Loucy (cell line): ENCODE data around the gene TRIM26.

ENCODE experiments used
- H2AFZ ChIP-seq: fragments of 200-600 bp; sonication (generic); 2 replicates; pipeline ENCODE4 v1.6.0; 2016; ENCODE audit warnings: antibody characterized with exemption, mild to moderate bottlenecking, low read length, moderate library complexity
- H3F3A ChIP-seq: fragments of 200-600 bp; 2 replicates; pipeline ENCODE4 v1.6.0; 2016; ENCODE audit warnings: antibody characterized with exemption, low read depth, mild to moderate bottlenecking
- H3K27me3 ChIP-seq: fragments of 200-600 bp; sonication (generic); 2 replicates; pipeline ENCODE4 v1.6.1; 2014; ENCODE audit warnings: low read length, mild to moderate bottlenecking; ENCODE audit not compliant: insufficient read depth, poor library complexity, severe bottlenecking
- H3K36me3 ChIP-seq: fragments of 200-600 bp; sonication (generic); 2 replicates; pipeline ENCODE4 v1.6.1; 2016; ENCODE audit warnings: low read length; ENCODE audit not compliant: insufficient read depth
- H3K4me1 ChIP-seq: fragments of 200-600 bp; sonication (generic); 2 replicates; pipeline ENCODE4 v1.5.1; 2014; ENCODE audit warnings: low read length, mild to moderate bottlenecking; ENCODE audit not compliant: insufficient read depth, poor library complexity, severe bottlenecking
- H3K4me2 ChIP-seq: fragments of 200-600 bp; sonication (generic); 2 replicates; pipeline ENCODE4 v1.6.0; 2014; ENCODE audit warnings: antibody characterized with exemption, low read length, low read depth, mild to moderate bottlenecking; ENCODE audit not compliant: poor library complexity, severe bottlenecking
- H3K4me3 ChIP-seq: fragments of 200-600 bp; sonication (generic); 2 replicates; pipeline ENCODE4 v1.5.1; 2014; ENCODE audit warnings: low read length, mild to moderate bottlenecking, mixed read lengths; ENCODE audit not compliant: poor library complexity, severe bottlenecking
- H3K79me2 ChIP-seq: fragments of 200-600 bp; sonication (generic); 2 replicates; pipeline ENCODE4 v1.6.1; 2014; ENCODE audit warnings: low read length; ENCODE audit not compliant: insufficient read depth
- H3K9ac ChIP-seq: fragments of 200-600 bp; sonication (generic); 2 replicates; pipeline ENCODE4 v1.6.0; 2014; ENCODE audit warnings: mild to moderate bottlenecking, low read depth, low read length, moderate library complexity; ENCODE audit not compliant: poor library complexity, severe bottlenecking
- H3K9me2 ChIP-seq: fragments of 200-600 bp; sonication (generic); replicated peaks from 2 replicates; pipeline ENCODE4 v1.6.1; 2016; ENCODE audit warnings: low read depth, low read length, mixed read lengths
- H3K9me3 ChIP-seq: fragments of 200-600 bp; sonication (generic); 2 replicates; pipeline ENCODE4 v1.6.1; 2014; ENCODE audit warnings: mild to moderate bottlenecking, antibody characterized with exemption, low read length, low read depth; ENCODE audit not compliant: insufficient read depth
- H4K20me1 ChIP-seq: fragments of 200-600 bp; sonication (generic); 2 replicates; pipeline ENCODE4 v1.6.0; 2014; ENCODE audit warnings: antibody characterized with exemption, low read length, mild to moderate bottlenecking; ENCODE audit not compliant: insufficient read depth, poor library complexity, severe bottlenecking
- CTCF ChIP-seq: fragments of 200-600 bp; sonication (generic); conservative IDR thresholded peaks from 2 replicates; pipeline ENCODE4 v1.5.1; 2014; ENCODE audit warnings: mild to moderate bottlenecking, antibody characterized with exemption, low read length
- EZH2phosphoT487 ChIP-seq: fragments of 200-600 bp; IDR thresholded peaks from 2 replicates; pipeline ENCODE4 v1.6.1; 2018; ENCODE audit warnings: antibody characterized with exemption, mild to moderate bottlenecking, moderate library complexity, borderline replicate concordance

The TRIM26 gene

GRCh38 chr6:30219244-30219643 lies 6.0 kb upstream of the TRIM26 start:
- Histone ChIP-seq H3K79me2 (no peaks in the 10 kb centered on the region), H3K4me1 (peaks cover 5% of the 10 kb centered on the region), H3K27me3 (no peaks in the 10 kb centered on the region), H3K36me3 (no peaks in the 10 kb centered on the region), H3K9me2 (no peaks in the 10 kb centered on the region), H4K20me1 (no peaks in the 10 kb centered on the region), H3F3A (no peaks in the 10 kb centered on the region), H3K4me3 (no peak overlapping the region), H3K4me2 (peak overlapping the region; percentile 33), H3K9me3 (peaks cover 16% of the 10 kb centered on the region; the same call in 1 of the 2 replicates), H2AFZ (peak overlapping the region; percentile 97), H3K9ac (peak overlapping the region; percentile 24)
- no peak for TF ChIP-seq EZH2phosphoT487
- peak; percentile 98 for TF ChIP-seq CTCF

- Histone ChIP-seq H3K9ac (no peak overlapping the region), H3K4me2 (no peak overlapping the region), H3K79me2 (peaks cover 20% of the 10 kb centered on the region), H4K20me1 (peaks cover 16% of the 10 kb centered on the region), H3F3A (no peaks in the 10 kb centered on the region), H3K27me3 (no peaks in the 10 kb centered on the region), H3K4me1 (peaks cover 22% of the 10 kb centered on the region), H3K36me3 (no peaks in the 10 kb centered on the region), H3K9me3 (no peaks in the 10 kb centered on the region), H2AFZ (no peak overlapping the region), H3K9me2 (no peaks in the 10 kb centered on the region), H3K4me3 (no peak overlapping the region)
- TF ChIP-seq EZH2phosphoT487 (no peak), CTCF (no peak)
Measured at GRCh38 chr6:30216096-30216495, 2.9 kb upstream of the TRIM26 start.

GRCh38 chr6:30214657-30214982 lies 1.4 kb upstream of the TRIM26 start:
- Histone ChIP-seq H3K9me3 (no peaks in the 10 kb centered on the region), H4K20me1 (peaks cover 17% of the 10 kb centered on the region), H3K9ac (peak overlapping the region; percentile 82), H3K4me3 (peak overlapping the region; percentile 78), H3K4me2 (peak overlapping the region; percentile 71), H3K9me2 (no peaks in the 10 kb centered on the region), H3K79me2 (peaks cover 31% of the 10 kb centered on the region), H3F3A (no peaks in the 10 kb centered on the region), H3K36me3 (no peaks in the 10 kb centered on the region), H3K4me1 (peaks cover 31% of the 10 kb centered on the region), H3K27me3 (no peaks in the 10 kb centered on the region), H2AFZ (peak overlapping the region; percentile 88)
- TF ChIP-seq CTCF (no peak), EZH2phosphoT487 (no peak)
